Stimulated activated CD4-positive, alpha-beta T cell treated with anti-CD3 and anti-CD28 coated beads, Interleukin-2, amount 100 ng/mL, for 48 hours (primary cell): Measurements from ENCODE around the gene PCDHA2.
"Not testable (repeated sequence)": the region's sequence is repeated elsewhere in the genome, so short reads cannot be mapped to it uniquely, and the experiment has no call there.

ENCODE experiments used
- DNase-seq, 2 donors: peaks; one replicate each; pipeline ENCODE4 v3.0.0-alpha.2; 2020

The PCDHA2 gene

DNA sequence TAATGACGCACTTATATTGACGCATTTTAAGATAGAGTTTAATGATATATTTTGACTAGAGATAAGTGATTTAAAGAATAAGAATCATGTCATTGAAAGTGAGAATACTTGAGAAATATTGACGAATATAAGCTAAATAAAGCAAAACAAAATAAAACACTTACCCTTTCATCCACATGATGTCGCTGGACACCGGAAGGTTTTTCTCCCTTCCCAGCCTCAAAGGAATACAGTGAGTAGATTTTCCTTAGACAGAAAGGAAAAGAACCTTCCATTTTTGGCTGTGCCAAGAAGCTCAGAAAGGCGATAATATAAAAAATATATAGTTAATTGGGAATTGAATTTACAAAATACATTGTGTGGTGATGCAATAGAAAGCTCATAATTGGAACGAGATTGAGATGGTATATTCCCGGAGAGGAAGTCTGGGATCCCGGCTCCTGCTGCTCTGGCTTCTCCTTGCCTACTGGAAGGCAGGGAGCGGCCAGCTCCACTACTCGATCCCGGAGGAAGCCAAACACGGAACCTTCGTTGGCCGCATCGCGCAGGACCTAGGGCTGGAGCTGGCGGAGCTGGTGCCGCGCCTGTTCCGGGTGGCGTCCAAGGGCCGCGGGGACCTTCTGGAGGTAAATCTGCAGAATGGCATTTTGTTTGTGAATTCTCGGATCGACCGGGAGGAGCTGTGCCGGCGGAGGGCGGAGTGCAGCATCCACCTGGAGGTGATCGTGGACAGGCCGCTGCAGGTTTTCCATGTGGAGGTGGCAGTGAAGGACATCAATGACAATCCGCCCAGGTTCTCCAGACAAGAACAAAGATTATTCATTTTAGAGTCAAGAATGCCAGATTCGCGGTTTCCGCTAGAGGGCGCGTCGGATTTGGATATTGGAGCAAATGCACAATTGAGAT, 27.0 kb downstream of the PCDHA2 start, which contains the start of gene PCDHA5:
PCDHA5 (plus strand) TSS at position 239 of the 906 bp plus-strand sequence.
- peak; percentile 28 to 32 for DNase-seq

DNA sequence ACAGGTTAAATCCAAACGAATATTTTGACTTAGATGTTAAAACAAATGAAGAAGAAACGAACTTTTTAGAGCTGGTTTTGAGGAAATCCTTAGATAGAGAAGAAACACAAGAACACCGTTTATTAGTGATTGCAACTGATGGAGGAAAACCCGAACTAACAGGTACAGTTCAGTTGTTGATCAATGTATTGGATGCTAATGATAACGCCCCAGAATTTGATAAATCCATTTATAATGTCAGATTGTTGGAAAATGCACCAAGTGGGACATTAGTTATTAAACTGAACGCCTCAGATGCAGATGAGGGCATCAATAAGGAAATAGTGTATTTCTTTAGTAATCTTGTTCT, 27.6 kb downstream of the PCDHA2 start:
- no peak for DNase-seq

DNA sequence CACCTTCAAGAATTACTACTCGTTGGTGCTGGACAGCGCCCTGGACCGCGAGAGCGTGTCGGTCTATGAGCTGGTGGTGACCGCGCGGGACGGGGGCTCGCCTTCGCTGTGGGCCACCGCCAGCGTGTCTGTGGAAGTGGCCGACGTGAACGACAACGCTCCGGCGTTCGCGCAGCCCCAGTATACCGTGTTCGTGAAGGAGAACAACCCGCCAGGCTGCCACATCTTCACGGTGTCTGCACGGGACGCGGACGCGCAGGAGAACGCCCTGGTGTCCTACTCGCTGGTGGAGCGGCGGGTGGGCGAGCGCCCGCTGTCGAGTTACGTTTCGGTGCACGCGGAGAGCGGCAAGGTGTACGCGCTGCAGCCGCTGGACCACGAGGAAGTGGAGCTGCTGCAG, 28.3 kb downstream of the PCDHA2 start:
- DNase-seq, result not testable (repeated sequence)

DNA sequence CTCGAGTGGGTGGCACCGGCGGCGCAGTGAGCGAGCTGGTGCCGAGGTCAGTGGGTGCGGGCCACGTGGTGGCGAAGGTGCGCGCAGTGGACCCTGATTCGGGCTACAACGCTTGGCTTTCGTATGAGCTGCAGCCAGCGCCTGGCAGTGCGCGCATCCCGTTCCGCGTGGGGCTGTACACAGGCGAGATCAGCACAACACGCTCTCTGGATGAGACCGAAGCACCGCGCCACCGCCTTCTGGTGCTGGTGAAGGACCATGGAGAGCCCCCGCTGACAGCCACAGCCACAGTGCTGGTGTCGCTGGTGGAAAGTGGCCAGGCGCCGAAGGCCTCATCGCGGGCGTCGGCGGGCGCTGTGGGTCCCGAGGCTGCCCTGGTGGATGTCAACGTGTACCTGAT, 28.8 kb downstream of the PCDHA2 start:
- no peak for DNase-seq

DNA sequence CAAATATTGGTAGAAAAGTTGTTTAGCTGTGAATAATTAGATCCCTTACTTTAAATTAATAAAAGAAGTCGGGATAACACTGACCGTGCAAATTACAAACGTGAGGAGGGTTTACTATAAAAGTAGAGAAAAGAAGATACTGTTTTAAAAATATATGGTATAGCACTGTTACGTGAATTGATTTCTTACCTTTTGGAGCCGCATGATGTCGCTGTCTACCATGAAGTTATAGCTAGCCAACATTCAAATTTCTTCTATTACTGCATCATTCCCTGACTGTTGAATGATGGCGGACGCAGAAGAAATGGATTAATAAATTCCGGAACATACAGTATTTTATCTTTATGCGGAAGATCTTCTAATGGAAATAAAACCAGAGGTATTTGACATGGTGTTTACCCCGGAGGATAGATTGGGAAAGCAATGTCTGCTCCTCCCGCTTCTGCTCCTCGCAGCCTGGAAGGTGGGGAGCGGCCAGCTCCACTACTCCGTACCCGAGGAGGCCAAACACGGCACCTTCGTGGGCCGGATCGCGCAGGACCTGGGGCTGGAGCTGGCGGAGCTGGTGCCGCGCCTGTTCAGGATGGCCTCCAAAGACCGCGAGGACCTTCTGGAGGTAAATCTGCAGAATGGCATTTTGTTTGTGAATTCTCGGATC, 33.2 kb downstream of the PCDHA2 start, which contains the start of gene PCDHA6:
PCDHA6 (plus strand) TSS at position 257 of the 658 bp plus-strand sequence; CDS start at position 389, 132 bp downstream.
- DNase-seq, result no peak

DNA sequence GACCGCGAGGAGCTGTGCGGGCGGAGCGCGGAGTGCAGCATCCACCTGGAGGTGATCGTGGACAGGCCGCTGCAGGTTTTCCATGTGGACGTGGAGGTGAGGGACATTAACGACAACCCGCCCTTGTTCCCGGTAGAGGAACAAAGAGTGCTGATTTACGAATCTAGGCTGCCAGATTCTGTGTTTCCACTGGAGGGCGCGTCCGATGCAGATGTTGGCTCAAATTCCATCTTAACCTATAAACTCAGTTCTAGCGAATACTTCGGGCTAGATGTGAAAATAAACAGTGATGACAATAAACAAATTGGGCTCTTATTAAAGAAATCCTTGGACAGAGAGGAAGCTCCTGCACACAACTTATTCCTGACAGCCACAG, 33.7 kb downstream of the PCDHA2 start:
- no peak for DNase-seq

DNA sequence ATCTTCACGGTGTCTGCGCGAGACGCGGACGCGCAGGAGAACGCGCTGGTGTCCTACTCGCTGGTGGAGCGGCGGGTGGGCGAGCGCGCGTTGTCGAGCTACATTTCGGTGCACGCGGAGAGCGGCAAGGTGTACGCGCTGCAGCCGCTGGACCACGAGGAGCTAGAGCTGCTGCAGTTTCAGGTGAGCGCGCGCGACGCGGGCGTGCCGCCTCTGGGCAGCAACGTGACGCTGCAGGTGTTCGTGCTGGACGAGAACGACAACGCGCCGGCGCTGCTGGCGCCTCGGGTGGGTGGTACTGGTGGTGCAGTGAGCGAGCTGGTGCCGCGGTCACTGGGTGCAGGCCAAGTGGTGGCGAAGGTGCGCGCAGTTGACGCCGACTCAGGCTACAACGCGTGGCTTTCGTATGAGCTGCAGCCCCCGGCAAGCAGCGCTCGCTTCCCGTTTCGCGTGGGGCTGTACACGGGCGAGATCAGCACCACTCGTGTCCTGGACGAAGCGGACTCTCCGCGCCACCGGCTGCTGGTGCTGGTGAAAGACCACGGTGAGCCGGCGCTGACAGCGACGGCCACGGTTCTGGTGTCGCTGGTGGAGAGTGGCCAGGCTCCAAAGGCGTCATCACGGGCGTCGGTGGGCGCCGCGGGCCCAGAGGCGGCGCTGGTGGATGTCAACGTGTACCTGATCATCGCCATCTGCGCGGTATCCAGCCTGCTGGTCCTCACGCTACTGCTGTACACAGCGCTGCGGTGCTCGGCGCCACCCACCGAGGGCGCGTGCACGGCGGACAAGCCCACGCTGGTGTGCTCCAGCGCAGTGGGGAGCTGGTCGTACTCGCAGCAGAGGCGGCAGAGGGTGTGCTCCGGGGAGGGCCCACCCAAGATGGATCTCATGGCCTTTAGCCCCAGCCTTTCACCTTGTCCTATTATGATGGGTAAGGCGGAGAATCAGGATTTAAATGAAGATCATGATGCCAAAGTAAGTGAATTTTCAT, 35.2 kb downstream of the PCDHA2 start:
- not testable (repeated sequence) for DNase-seq

DNA sequence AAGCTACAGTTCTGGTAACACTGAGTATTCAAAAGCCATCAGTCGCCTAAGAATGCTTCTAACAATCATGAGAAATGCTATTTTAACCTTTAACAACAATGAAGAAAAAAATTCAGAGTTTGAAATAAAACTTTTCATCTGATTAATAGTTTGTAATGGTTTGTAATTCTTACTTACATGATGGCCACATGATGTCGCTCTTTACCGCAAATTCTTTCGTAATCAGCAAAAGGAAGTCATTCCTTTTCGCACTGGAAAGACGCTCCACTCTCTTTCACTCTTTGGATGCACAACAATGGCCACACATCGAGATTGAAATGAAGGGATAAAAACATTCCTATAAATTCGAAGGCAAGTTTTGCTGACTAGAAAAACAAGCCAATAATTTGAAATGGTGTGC, 39.3 kb downstream of the PCDHA2 start, which contains the start of gene PCDHA7:
PCDHA7 (plus strand) TSS at position 277 of the 400 bp plus-strand sequence; CDS start at position 392, 115 bp downstream.
- no peak for DNase-seq

DNA sequence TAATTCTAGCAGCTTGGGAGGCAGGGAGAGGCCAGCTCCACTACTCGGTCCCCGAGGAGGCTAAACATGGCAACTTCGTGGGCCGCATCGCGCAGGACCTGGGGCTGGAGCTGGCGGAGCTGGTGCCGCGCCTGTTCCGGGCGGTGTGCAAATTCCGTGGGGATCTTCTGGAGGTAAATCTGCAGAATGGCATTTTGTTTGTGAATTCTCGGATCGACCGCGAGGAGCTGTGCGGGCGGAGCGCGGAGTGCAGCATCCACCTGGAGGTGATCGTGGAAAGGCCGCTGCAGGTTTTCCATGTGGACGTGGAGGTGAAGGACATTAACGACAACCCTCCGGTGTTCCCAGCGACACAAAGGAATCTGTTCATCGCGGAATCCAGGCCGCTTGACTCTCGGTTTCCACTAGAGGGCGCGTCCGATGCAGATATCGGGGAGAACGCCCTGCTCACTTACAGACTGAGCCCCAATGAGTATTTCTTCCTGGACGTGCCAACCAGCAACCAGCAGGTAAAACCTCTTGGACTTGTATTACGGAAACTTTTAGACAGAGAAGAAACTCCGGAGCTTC, 39.9 kb downstream of the PCDHA2 start:
- not testable (repeated sequence) for DNase-seq

DNA sequence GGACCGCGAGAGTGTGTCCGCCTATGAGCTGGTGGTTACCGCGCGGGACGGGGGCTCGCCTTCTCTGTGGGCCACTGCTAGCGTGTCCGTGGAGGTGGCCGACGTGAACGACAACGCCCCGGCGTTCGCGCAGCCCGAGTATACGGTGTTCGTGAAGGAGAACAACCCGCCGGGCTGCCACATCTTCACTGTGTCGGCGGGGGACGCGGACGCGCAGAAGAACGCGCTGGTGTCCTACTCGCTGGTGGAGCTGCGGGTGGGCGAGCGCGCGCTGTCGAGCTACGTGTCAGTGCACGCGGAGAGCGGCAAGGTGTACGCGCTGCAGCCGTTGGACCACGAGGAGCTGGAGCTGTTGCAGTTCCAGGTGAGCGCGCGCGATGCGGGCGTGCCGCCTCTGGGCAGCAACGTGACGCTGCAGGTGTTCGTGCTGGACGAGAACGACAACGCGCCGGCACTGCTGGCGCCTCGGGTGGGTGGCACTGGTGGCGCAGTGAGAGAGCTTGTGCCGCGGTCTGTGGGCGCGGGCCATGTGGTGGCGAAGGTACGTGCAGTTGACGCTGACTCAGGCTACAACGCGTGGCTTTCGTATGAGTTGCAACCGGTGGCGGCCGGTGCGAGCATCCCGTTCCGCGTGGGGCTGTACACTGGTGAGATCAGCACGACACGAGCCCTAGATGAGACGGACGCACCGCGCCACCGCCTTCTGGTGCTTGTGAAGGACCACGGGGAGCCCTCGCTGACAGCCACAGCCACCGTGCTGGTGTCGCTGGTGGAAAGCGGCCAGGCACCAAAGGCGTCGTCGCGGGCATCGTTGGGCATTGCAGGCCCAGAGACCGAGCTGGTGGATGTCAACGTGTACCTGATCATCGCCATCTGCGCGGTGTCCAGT, 41.2 kb downstream of the PCDHA2 start:
- no peak for DNase-seq

DNA sequence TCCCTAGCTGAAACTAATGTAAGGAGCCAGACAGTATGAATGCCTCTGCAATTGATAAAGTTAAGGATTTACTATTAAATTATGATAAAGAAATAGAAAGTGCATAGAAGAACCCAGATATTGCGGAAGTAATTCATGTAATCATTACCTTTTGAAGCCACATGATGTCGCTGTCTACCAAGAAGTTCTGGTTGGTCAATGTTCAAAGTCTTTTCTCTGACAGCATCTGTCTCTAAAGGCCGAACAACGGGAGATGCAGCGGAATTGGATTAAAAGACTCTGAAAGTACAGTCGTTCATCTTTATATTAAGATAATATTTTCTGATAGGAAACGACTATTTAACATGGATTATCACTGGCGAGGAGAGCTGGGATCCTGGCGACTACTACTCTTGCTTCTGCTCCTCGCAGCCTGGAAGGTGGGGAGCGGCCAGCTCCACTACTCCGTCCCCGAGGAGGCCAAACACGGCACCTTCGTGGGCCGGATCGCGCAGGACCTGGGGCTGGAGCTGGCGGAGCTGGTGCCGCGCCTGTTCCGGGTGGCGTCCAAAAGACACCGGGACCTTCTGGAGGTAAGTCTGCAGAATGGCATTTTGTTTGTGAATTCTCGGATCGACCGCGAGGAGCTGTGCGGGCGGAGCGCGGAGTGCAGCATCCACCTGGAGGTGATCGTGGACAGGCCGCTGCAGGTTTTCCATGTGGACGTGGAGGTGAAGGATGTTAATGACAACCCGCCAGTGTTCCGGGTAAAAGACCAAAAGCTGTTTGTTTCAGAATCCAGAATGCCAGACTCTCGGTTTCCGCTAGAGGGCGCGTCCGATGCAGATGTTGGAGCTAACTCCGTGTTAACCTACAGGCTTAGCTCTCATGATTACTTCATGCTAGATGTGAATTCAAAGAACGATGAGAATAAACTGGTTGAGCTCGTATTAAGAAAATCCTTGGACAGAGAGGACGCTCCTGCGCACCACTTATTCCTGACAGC, 46.6 kb downstream of the PCDHA2 start, which contains the start of gene PCDHA8:
PCDHA8 (plus strand) TSS at position 210 of the 985 bp plus-strand sequence; CDS start at position 345, 135 bp downstream.
- DNase-seq, result peak in 1 of 2 donors; percentile 24

DNA sequence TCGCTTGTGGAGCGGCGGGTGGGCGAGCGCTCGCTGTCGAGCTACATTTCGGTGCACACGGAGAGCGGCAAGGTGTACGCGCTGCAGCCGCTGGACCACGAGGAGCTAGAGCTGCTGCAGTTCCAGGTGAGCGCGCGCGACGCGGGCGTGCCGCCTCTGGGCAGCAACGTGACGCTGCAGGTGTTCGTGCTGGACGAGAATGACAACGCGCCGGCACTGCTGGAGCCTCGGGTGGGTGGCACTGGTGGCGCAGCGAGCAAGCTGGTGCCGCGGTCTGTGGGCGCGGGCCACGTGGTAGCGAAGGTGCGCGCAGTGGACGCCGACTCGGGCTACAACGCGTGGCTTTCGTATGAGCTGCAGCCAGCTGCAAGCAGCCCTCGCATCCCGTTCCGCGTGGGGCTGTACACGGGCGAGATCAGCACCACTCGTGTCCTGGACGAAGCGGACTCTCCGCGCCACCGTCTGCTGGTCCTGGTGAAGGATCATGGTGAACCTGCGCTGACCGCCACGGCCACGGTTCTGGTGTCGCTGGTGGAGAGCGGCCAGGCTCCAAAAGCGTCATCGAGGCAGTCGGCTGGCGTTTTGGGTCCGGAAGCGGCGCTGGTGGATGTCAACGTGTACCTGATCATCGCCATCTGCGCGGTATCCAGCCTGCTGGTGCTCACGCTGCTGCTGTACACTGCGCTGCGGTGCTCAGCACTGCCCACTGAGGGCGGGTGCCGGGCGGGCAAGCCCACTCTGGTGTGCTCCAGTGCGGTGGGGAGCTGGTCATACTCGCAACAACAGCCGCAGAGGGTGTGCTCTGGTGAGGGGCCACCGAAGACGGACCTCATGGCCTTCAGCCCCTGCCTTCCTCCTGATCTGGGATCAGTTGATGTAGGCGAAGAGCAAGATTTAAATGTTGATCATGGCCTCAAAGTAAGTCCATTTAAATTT, 48.4 kb downstream of the PCDHA2 start:
- no peak for DNase-seq
